ENCODE measurements around the gene RNU1-3. TPM values are rescaled to one million over a fixed set of nuclear protein-coding genes. Genes with fewer than 3 reads are reported as not detected.
"Not testable (repeated sequence)": the region's sequence is repeated elsewhere in the genome, so short reads cannot be mapped to it uniquely, and the experiment has no call there.

Gene RNU1-3
- total and polyA plus RNA-seq, 2 of the 8 experiments (the other 6 are each of a cell fraction or from before 2014, with no cell fraction given) = 145 to 1,303 TPM

DNA sequence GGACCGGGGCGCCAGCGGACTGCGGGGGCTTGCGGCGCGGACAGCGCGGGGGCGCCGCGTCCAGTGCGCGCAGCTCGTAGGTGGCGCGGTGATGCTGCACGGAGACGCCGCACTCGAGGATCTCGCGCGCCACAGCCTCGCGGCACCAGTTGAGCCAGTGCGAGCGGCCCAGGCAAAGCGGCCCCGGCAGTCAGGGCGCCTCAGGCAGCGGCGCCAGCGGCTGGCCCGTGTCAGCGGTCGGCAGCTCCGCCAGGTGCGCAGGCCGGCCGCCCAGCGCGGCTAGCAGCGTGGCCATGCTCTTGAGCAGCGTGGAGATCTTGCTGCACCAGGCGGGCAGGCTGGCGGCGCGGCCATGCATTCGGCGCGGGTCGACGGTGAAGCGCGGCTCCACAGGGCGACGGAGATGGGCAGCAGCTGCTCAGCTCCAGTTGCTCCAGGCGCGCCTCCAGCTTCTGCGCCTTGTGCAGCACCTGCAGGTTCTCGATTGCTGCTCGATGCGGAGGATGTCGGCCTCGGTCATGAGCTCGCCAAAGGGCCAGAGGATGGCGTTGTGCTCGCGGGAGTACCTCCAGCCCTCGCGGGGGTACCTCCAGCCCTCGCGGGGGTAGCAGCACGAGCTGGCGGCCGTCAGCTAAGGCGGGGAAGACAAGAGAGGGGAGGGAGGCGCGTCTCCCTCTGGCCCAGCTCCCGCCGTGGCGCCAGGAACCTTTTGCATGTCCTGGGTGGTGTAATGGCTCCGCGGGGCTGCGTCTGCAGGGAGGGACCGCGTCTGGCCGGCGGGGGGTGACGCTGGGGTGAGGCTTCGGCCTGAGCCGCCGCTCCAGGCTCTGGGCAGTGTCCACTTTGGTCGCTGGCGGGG lies 26.9 kb upstream of the RNU1-3 start:
- H3K9ac ChIP-seq (replicated peaks in 1 of 4; ENCODE audit: extremely low read depth in 1 of 4, low read depth in 3 of 4, low read length in 3 of 4); H4K8ac ChIP-seq (ENCODE audit: extremely low read depth, insufficient read depth, low read length); H3K79me2 ChIP-seq (ENCODE audit: control insufficient read depth in 1 of 2, insufficient read depth in 2 of 2, low read length in 2 of 2); H3K23ac ChIP-seq (ENCODE audit: insufficient read length); H2AK5ac ChIP-seq (ENCODE audit: low read depth, low read length); H2BK15ac ChIP-seq (ENCODE audit: low read length); H2BK12ac ChIP-seq (ENCODE audit: low read depth, low read length); H2AFZ ChIP-seq (ENCODE audit: low read length); H2BK5ac ChIP-seq (ENCODE audit: low read depth, low read length); H3K79me1 ChIP-seq (ENCODE audit: low read depth, low read length); DNase-seq (ENCODE audit: low read depth in 1 of 2, low spot score in 2 of 2); H3K27ac ChIP-seq (ENCODE audit: low read depth, low read length); H4K5ac ChIP-seq (ENCODE audit: insufficient read length, low read depth, low read length); H2BK120ac ChIP-seq (replicated peaks; ENCODE audit: low read depth, low read length); H3K4me2 ChIP-seq (ENCODE audit: insufficient read depth in 1 of 2, low read depth in 2 of 2, low read length in 2 of 2); H3K56ac ChIP-seq (replicated peaks; ENCODE audit: insufficient read length, low read depth, low read length); H3K9me3 ChIP-seq (ENCODE audit: insufficient read depth in 2 of 2, low read depth in 1 of 2, low read length in 1 of 2); H4K20me1 ChIP-seq (replicated peaks in 1 of 2; ENCODE audit: control insufficient read depth in 1 of 2, insufficient read depth in 2 of 2, low read length in 2 of 2); H3K4me1 ChIP-seq (replicated peaks in 1 of 4; ENCODE audit: control insufficient read depth in 3 of 4, insufficient read depth in 4 of 4, low read length in 3 of 4); H3K23me2 ChIP-seq (ENCODE audit: low read depth, low read length); H2BK20ac ChIP-seq (ENCODE audit: low read length); H3K36me3 ChIP-seq (ENCODE audit: control insufficient read depth in 2 of 4, insufficient read depth in 4 of 4, low read length in 3 of 4); FAIRE-seq; H3K4ac ChIP-seq (replicated peaks; ENCODE audit: insufficient read length, low read depth, low read length); H4K91ac ChIP-seq (replicated peaks; ENCODE audit: insufficient read length, low read length); H3K14ac ChIP-seq (ENCODE audit: insufficient read length); H3K18ac ChIP-seq (ENCODE audit: extremely low read depth, low read length): not testable (repeated sequence)
- peak; percentile 53 for TF ChIP-seq KDM4A (IDR thresholded peaks at IDR 0.05; ENCODE audit: low read depth, low read length, severe bottlenecking)
- Histone ChIP-seq H3K4me3 (ENCODE audit: extremely low read depth in 1 of 4, insufficient read depth in 2 of 4, low read depth in 3 of 4, low read length in 4 of 4) (0 out of 8 replicates have a peak overlapping the region, but pooled peaks of 1 of the 4 experiments have one; percentile 6), H3K27me3 (replicated peaks in 1 of 4; ENCODE audit: control insufficient read depth in 3 of 4, extremely low read depth in 1 of 4, insufficient read depth in 3 of 4, low read length in 3 of 4) (peaks cover 0 to 12% (median 2%) of the 10 kb centered on the region in 4 experiments; a peak in 3 of 7 replicates)
- WGBS, 2 experiments (ENCODE audit: extremely low coverage in 1 of 2, insufficient coverage in 1 of 2, insufficient read length in 1 of 2, insufficient replicate concordance in 2 of 2, low coverage in 1 of 2, low lambda C conversion rate in 2 of 2, missing lambda C conversion rate in 1 of 2) = no CpG with 5 or more reads among the region's 96 CpGs
- CTCF ChIA-PET (ENCODE audit: partially characterized antibody) = interaction anchor here (1.0 to 27.1 kb wide), 10 partner anchors 8 to 134 kb away, joined by 3 to 723 read pairs (median 3); partner anchors contain the start of gene NBPF1
- POLR2A ChIA-PET (ENCODE audit: partially characterized antibody) = interaction anchor here (0.8 to 7.3 kb wide), 9 partner anchors 8 to 210 kb away, joined by 3 to 52 read pairs (median 4); no protein-coding TSS in a partner anchor

All from H1 (cell line).